ENCODE results near the gene PDE8B.
"Not testable (repeated sequence)": the region's sequence is repeated elsewhere in the genome, so short reads cannot be mapped to it uniquely, and the experiment has no call there.

The PDE8B gene

GRCh38 chr5:77475041-77475440 lies 264.6 kb downstream of the PDE8B start:
- not testable (repeated sequence) for H3K4me3 ChIP-seq (ENCODE audit: low read length); H3K36me3 ChIP-seq (replicated peaks; ENCODE audit: low read depth, low read length); H3K4me1 ChIP-seq (ENCODE audit: low read length); H3K79me2 ChIP-seq (ENCODE audit: low read length); H3K9me3 ChIP-seq (ENCODE audit: insufficient read depth, low read length); H3K4me2 ChIP-seq (ENCODE audit: low read length); H3K27ac ChIP-seq (ENCODE audit: low read length); H4K20me1 ChIP-seq (ENCODE audit: insufficient read depth, low read length); H3K9ac ChIP-seq (ENCODE audit: low read length); H2AFZ ChIP-seq (ENCODE audit: low read depth, low read length); H3K27me3 ChIP-seq (ENCODE audit: low read depth, low read length)
